ACC112 (cell line): ENCODE measurements around the gene RNF135.
"Not testable (repeated sequence)": the region's sequence is repeated elsewhere in the genome, so short reads cannot be mapped to it uniquely, and the experiment has no call there.

Experiments
- H2AFZ ChIP-seq: fragments of 200-600 bp; sonication (generic); one replicate; pipeline ENCODE4 v1.6.0; 2017; ENCODE audit warnings: antibody characterized with exemption, low read length; ENCODE audit not compliant: unreplicated experiment
- H3K27ac ChIP-seq: fragments of 200-600 bp; sonication (generic); 2 replicates; pipeline ENCODE4 v1.5.1; 2014; ENCODE audit warnings: low read depth, mild to moderate bottlenecking, antibody characterized with exemption, low read length, moderate library complexity
- H3K27me3 ChIP-seq: fragments of 200-600 bp; sonication (generic); 2 replicates; pipeline ENCODE4 v1.6.1; 2014; ENCODE audit warnings: mild to moderate bottlenecking, antibody characterized with exemption, low read length, moderate library complexity, mixed read lengths; ENCODE audit not compliant: insufficient read depth
- H3K36me3 ChIP-seq: fragments of 200-600 bp; sonication (generic); 2 replicates; pipeline ENCODE4 v1.6.1; 2016; ENCODE audit warnings: mild to moderate bottlenecking, antibody characterized with exemption, low read length, moderate library complexity, mixed read lengths; ENCODE audit not compliant: insufficient read depth
- H3K4me1 ChIP-seq: fragments of 200-600 bp; sonication (generic); one replicate; pipeline ENCODE4 v1.6.1; 2016; ENCODE audit warnings: low read length, mixed read lengths; ENCODE audit not compliant: insufficient read depth, unreplicated experiment, control insufficient read depth
- H3K4me3 ChIP-seq: fragments of 200-600 bp; sonication (generic); 2 replicates; pipeline ENCODE4 v1.5.1; 2014; ENCODE audit warnings: mild to moderate bottlenecking, low read depth, low read length
- H3K79me2 ChIP-seq: fragments of 200-600 bp; sonication (generic); one replicate; pipeline ENCODE4 v1.6.0; 2016; ENCODE audit warnings: low read length; ENCODE audit not compliant: control insufficient read depth, unreplicated experiment, insufficient read depth

RNF135 gene, protein sequence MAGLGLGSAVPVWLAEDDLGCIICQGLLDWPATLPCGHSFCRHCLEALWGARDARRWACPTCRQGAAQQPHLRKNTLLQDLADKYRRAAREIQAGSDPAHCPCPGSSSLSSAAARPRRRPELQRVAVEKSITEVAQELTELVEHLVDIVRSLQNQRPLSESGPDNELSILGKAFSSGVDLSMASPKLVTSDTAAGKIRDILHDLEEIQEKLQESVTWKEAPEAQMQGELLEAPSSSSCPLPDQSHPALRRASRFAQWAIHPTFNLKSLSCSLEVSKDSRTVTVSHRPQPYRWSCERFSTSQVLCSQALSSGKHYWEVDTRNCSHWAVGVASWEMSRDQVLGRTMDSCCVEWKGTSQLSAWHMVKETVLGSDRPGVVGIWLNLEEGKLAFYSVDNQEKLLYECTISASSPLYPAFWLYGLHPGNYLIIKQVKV

DNA sequence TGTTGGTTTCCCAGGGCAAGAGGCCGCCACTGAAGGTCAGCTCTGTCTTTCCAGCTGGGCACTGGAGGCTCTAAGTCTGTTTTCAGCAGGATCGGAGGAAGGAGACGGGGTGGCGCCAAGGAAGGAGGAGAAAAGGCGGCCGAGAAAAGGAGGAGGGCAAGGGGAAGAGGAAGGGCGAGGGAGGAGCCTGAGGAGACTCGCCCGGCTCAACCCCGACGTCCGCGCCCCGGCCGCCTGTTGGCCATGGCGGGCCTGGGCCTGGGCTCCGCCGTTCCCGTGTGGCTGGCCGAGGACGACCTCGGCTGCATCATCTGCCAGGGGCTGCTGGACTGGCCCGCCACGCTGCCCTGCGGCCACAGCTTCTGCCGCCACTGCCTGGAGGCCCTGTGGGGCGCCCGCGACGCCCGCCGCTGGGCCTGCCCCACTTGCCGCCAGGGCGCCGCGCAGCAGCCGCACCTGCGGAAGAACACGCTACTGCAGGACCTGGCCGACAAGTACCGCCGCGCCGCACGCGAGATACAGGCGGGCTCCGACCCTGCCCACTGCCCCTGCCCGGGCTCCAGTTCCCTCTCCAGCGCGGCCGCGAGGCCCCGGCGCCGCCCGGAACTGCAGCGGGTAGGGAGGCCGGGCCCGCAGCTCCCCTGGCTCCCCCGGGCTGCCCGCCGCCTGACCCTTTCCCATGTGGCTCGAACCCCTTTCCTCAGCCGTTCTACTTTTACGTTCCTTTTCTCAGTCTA is at the start of gene RNF135:
TSS of gene RNF135 (plus strand) at position 209 of the 737 bp plus-strand sequence. CDS start at position 244, 35 bp downstream.
- H3K27ac ChIP-seq = peak within 1 kb of the TSS; percentile 77
- H3K4me1 ChIP-seq = peaks cover 9% of the 10 kb centered on the region
- H3K36me3 ChIP-seq = peaks cover 13% of the 10 kb centered on the region
- H3K27me3 ChIP-seq = no peaks in the 10 kb centered on the region
- H2AFZ ChIP-seq = peak within 1 kb of the TSS; percentile 99
- H3K4me3 ChIP-seq = peak within 1 kb of the TSS; percentile 85
- H3K79me2 ChIP-seq = peaks cover 25% of the 10 kb centered on the region

DNA sequence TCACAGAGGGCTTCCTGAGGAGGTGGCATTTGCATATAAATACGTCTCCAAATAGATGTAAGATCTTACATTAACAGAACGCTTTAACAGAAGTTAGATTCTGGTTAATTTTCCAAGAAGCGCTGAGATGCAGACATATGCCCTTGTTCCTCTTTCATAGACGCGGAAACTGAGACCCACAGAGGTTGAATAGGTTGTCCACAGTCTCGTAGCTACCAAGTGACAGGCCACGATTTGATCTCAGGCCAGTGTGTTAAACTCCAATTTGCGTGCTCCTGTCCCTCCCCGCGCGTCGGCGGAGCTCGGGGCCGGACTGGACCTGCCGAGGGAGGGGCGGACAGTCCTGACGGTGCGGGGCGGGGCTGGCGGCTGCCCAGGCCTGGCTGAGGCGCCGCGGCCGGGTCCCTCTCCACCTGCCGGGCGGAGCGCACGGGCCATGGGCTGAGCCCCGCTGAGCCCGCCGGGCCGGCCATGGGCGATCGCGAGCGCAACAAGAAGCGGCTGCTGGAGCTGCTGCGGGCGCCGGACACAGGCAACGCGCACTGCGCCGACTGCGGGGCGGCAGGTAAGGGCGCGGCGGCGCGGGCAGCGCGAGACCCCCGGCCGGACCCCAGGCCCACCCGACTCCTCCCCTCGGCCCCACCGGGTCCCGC is 49.2 kb upstream of the RNF135 start, which contains the start of gene ADAP2:
TSS of gene ADAP2 (plus strand) at position 402 of the 653 bp plus-strand sequence. CDS start at position 472, 70 bp downstream.
- H3K27ac ChIP-seq = no peak within 1 kb of the TSS
- no peaks in the 10 kb centered on the region for H3K79me2 ChIP-seq
- peak within 1 kb of the TSS; percentile 54 for H3K4me3 ChIP-seq
- H3K4me1 ChIP-seq = peaks cover 4% of the 10 kb centered on the region
- H3K27me3 ChIP-seq = peaks cover 33% of the 10 kb centered on the region
- no peaks in the 10 kb centered on the region for H3K36me3 ChIP-seq
- peak within 1 kb of the TSS; percentile 60 for H2AFZ ChIP-seq

DNA sequence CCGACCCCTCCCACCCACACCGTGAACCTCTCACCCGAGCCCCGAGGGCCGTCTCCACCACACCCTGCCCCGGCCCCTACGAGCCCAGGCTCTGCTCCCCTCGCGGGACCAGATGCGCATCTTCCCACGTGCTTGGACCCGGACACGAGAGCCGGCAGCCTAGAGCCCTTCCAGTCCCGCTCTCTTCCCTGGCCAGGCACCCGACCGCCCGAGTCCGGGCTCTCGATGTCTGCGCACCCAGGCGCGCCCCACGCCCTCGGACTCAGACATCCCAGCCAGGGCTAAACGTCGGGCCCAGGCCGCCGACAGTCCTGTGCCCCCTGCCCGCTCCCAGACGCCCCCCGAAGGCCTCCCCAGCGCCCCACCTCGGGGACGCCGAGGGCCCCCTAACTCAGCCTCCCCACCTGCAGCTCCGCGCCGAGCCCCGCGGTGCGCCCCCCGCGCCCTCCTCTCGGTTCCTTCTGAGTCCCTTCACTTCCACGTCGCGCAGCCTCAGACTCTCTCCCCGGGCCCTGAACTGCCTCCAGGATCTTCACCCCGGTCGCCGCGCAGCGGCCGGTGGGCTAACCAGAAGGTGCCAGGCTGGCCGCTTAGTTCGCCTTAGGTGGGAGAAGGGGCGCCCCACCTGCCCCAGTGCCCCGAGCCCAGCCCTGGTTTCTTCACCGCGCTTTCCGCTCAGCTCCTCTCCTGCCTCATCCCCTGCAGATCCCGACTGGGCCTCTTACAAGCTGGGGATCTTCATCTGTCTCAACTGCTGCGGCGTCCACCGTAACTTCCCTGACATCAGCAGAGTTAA is 48.4 kb upstream of the RNF135 start:
- no peak overlapping the region for H3K27ac ChIP-seq
- peaks cover 4% of the 10 kb centered on the region for H3K4me1 ChIP-seq
- H3K36me3 ChIP-seq = no peaks in the 10 kb centered on the region
- H2AFZ ChIP-seq = peak overlapping the region; percentile 60
- H3K4me3 ChIP-seq = peak overlapping the region; percentile 54
- peaks cover 33% of the 10 kb centered on the region for H3K27me3 ChIP-seq
- no peaks in the 10 kb centered on the region for H3K79me2 ChIP-seq

DNA sequence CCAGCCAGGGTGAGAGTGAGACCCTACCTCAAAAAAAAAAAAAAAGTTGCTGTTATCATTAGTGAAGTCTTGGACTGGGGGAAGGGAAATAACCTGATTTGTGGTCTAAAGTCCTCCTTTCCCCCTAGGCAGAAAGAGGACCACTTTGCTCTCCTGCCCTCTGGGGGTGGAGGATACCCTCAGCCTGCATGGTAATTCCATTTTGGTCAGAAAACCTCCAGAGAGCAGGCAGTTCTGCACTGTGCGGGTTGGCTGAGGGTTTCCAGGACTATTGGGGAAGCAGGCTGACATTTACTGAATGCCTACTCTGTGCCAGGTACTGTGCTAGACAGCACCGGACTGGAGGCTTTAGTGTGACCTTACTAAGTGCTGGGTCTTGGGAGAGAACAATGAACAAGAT is 46.5 kb upstream of the RNF135 start:
- Histone ChIP-seq H2AFZ (no peak overlapping the region), H3K4me3 (no peak overlapping the region), H3K4me1 (peaks cover 4% of the 10 kb centered on the region), H3K79me2 (no peaks in the 10 kb centered on the region), H3K27me3 (peaks cover 33% of the 10 kb centered on the region), H3K36me3 (no peaks in the 10 kb centered on the region), H3K27ac (no peak overlapping the region)

DNA sequence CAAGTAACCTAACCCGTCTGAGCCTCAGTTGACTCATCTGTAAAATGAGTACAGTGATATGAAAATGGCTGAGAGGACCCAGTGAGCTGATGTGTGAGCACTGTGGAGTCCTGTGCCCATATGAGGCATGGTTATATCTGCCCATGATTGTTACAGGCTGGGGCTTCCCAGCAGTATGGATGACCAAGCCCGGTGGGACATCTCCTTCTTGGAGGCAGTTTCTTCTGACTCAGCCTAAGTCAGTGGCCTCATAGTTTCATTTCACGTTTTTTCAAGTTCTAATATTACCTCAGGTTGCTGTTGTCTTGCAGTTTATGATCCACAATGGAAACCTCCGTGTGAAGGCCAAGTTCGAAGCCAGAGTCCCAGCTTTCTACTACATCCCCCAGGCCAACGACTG is 44.3 kb upstream of the RNF135 start:
- no peaks in the 10 kb centered on the region for H3K79me2 ChIP-seq

DNA sequence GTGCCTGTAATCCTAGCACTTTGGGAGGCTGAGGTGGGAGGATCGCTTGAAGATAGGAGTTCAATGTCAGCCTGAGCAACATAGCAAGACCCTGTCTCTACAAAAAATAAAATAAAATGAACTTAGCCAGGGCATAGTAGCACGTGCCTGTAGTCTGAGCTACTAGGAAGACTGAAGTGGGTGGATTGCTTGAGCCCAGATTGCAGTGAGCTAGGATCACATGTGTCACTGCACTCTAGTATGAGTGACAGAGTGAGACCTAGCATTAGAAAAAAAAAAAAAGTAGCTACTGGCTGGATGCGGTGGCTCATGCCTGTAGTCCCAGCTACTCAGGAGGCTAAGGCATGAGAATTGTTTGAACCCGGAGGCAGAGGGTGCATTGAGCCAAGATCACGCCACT is 43.1 kb upstream of the RNF135 start:
- Histone ChIP-seq H3K79me2 (no peaks in the 10 kb centered on the region), H3K27me3 (peaks cover 11% of the 10 kb centered on the region), H3K27ac (no peak overlapping the region), H2AFZ (no peak overlapping the region), H3K4me3 (no peak overlapping the region), H3K36me3 (no peaks in the 10 kb centered on the region), H3K4me1 (no peaks in the 10 kb centered on the region)

More for the DNA sequence above, 44.3 kb upstream of the RNF135 start:
- peaks cover 24% of the 10 kb centered on the region for H3K27me3 ChIP-seq
- no peak overlapping the region for H3K27ac ChIP-seq
- H3K36me3 ChIP-seq = no peaks in the 10 kb centered on the region
- H3K4me1 ChIP-seq = peaks cover 4% of the 10 kb centered on the region
- no peak overlapping the region for H2AFZ ChIP-seq
- no peak overlapping the region for H3K4me3 ChIP-seq

DNA sequence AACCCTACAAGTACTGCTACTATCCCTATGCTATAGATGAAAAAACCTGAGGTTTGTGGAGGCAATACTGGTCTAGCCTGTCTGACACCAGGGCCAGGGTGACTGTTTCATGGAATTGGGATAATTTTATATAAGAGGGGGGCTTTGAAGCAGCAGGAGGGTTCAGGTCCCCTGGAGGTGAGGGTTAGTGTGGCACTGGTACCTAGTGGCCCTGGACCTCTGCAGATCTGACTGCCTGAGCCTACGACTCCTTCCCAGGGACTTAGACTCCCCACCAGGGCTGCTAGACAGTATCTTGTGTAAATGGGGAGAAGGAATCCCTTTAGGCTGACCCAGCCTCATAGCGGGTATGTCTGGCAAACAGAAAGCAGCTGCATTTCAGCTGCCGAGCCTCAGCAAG is 42.3 kb upstream of the RNF135 start:
- Histone ChIP-seq H3K27me3 (peaks cover 4% of the 10 kb centered on the region; the same call in 1 of the 2 replicates), H3K27ac (no peak overlapping the region), H3K36me3 (no peaks in the 10 kb centered on the region), H3K4me1 (no peaks in the 10 kb centered on the region), H2AFZ (no peak overlapping the region), H3K79me2 (no peaks in the 10 kb centered on the region), H3K4me3 (no peak overlapping the region)

DNA sequence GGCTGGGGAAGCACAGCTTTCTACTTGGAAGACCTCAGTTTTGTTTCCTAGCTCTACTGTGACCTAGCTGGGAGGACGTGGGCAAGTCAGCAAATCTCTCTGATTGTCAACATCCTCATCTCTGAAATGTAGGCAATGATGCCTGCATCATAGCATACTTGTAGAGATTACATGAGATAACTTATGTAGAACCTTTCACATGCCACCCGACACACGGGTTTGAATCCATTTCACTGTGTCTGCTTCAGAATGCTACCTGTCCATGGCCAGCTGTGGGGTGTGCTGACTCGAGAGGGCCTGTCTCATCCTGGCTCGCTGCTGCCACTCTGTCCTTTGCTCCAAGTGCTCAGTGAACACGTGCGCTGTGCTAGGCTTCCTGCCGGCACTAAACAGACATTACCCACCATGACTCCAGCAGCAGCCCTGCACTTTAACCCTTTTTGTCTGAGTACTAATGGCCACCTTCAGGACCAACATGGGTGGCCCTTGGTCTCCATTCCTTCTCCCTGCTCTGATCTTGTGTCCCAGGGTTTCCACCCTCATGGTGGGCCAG is 41.7 kb upstream of the RNF135 start:
- no peak overlapping the region for H2AFZ ChIP-seq
- H3K27me3 ChIP-seq = no peaks in the 10 kb centered on the region
- H3K27ac ChIP-seq = no peak overlapping the region
- H3K4me1 ChIP-seq = no peaks in the 10 kb centered on the region
- no peaks in the 10 kb centered on the region for H3K79me2 ChIP-seq
- H3K4me3 ChIP-seq = no peak overlapping the region
- no peaks in the 10 kb centered on the region for H3K36me3 ChIP-seq

DNA sequence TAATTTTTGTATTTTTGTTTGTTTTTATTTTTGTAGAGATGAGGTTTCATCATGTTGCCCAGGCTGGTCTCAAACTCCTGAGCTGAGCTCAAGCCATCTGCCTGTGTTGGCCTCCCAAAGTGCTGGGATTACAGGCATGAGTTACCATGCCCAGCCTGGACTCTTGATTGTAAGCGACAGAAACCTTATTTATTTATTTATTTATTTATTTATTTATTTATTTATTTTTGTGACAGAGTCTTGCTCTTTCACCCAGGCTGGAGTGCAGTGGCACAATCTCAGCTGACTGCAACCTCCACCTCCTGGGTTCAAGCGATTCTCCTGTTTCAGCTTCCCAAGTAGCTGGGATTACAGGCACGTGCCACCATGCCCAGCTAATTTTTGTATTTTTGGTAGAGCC is 41.0 kb upstream of the RNF135 start:
- not testable (repeated sequence) for H3K27me3 ChIP-seq, H3K27ac ChIP-seq, H3K4me3 ChIP-seq, H3K79me2 ChIP-seq, H3K4me1 ChIP-seq, H2AFZ ChIP-seq, H3K36me3 ChIP-seq

DNA sequence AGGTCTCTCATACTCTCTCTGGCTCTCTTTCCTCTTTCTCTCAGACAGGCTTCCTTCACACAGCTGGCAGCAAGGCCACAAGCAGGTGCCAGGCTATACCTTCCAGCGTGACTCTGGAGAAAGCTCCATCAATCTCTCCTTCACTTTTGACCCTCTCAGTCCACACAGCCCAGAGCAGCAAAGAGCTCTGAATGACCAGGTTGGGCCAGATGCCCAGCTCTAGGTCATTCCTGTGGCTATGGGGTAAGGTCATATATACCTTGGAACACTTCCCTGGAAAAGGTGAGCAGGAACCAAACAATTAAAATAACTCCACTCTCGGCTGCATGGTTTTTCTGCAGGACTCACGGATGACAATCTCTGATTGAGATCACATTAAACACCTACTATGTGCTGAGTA is 40.3 kb upstream of the RNF135 start:
- no peaks in the 10 kb centered on the region for H3K36me3 ChIP-seq
- no peak overlapping the region for H3K27ac ChIP-seq
- H3K4me3 ChIP-seq = no peak overlapping the region
- no peaks in the 10 kb centered on the region for H3K27me3 ChIP-seq
- H2AFZ ChIP-seq = no peak overlapping the region
- H3K4me1 ChIP-seq = no peaks in the 10 kb centered on the region
- no peaks in the 10 kb centered on the region for H3K79me2 ChIP-seq
